GM13977 (cell line): ENCODE results near the gene HCRTR1.
"Not testable (repeated sequence)": the region's sequence is repeated elsewhere in the genome, so short reads cannot be mapped to it uniquely, and the experiment has no call there.

Experiments
- DNase-seq: peaks from one replicate; pipeline ENCODE4 v3.0.0; 2012; ENCODE audit warnings: low spot score
- CTCF ChIP-seq: IDR thresholded peaks from 2 replicates; pipeline ENCODE4 v1.5.1; 2012; ENCODE audit warnings: mild to moderate bottlenecking, control low read depth; ENCODE audit not compliant: insufficient read depth; ENCODE audit errors: extremely low read depth, missing control alignments
- in situ Hi-C: fragments of 300-500 bp; cut with MboI; formaldehyde crosslinking; loops from one replicate; pipeline ENCODE4 v1.12.0; 2022; ENCODE audit warnings: low sequenced_read_pairs, low pct_unique_long_range_greater_than_20kb, mixed read lengths, inconsistent platforms; ENCODE audit not compliant: unreplicated experiment

Gene HCRTR1

DNA sequence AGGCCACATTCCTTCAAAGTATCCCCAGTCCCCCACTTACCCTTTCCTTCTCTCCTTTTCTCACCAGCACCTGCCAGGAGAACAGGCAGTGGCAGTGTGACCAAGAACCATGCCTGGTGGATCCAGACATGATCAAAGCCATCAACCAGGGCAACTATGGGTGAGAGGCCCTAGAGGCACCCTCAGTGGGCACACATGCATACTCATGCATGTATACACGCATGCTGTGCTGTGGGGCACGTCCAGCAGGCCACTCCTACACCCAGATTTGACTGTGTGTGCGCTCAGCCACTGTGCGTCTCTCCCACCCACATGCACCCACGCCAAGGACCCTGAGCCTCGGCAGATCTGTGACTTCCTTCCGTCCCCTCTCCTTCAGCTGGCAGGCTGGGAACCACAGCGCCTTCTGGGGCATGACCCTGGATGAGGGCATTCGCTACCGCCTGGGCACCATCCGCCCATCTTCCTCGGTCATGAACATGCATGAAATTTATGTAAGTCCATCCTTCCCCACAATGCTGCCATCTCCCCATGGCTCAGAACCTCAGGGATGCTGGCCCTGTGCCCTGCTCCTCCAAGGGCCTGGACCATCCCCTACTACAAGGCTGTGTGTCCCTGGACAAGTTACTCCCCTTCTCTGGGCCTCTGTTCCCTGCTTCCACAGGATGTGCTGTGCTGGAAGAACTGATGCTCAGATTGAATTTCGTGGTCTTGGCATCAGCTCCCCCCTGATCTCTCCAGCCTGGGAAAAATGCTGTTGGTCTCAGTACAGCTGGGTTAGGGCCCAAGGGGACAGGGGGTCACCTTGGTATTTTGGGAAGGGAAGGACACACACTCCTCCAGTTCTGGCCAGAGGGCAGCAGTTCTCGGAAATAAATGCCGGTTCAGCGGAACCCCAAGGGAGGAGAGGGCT lies 34.2 kb upstream of the HCRTR1 start:
- no peak for TF ChIP-seq CTCF
- DNase-seq: no peak
- in situ Hi-C loops: no loop called here

DNA sequence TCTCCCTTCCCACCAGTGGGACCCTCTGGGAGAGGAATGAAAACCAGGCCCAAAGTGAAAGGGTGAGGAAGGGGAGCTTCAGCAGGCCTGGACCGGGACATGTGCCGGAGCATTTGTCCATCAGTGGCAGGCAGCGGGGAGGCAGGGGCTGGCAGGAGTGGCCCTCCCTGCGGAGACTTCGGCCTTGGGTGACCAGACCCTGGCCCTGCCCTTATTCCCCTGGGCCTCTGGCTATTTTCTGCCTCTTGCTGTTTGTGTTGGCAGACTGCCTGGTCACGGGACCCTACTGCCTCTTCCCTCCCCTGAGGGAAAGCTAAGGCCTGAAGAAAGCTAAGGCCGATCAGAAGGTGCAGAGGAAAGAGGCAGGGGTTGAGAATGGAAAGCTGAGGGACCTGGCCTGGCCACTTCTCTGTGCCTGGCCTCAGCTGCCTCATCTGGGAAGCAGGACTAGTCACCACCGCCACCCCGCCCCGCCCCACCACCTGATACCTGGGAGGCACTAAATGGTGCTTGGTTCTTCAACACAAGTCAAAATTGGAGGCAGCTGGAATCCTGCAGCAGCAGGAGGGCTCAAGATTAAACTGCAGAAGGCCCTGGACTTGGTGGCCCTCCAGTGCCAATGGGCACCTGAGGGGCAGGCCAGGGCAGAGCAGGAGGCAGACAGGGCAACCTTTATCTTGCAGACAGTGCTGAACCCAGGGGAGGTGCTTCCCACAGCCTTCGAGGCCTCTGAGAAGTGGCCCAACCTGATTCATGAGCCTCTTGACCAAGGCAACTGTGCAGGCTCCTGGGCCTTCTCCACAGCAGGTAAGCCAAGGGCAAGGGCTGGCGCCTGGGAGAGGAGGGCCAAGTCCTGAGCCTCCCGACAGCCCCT lies 33.3 kb upstream of the HCRTR1 start:
- in situ Hi-C loops: no loop called here
- DNase-seq: no peak
- no peak for TF ChIP-seq CTCF

DNA sequence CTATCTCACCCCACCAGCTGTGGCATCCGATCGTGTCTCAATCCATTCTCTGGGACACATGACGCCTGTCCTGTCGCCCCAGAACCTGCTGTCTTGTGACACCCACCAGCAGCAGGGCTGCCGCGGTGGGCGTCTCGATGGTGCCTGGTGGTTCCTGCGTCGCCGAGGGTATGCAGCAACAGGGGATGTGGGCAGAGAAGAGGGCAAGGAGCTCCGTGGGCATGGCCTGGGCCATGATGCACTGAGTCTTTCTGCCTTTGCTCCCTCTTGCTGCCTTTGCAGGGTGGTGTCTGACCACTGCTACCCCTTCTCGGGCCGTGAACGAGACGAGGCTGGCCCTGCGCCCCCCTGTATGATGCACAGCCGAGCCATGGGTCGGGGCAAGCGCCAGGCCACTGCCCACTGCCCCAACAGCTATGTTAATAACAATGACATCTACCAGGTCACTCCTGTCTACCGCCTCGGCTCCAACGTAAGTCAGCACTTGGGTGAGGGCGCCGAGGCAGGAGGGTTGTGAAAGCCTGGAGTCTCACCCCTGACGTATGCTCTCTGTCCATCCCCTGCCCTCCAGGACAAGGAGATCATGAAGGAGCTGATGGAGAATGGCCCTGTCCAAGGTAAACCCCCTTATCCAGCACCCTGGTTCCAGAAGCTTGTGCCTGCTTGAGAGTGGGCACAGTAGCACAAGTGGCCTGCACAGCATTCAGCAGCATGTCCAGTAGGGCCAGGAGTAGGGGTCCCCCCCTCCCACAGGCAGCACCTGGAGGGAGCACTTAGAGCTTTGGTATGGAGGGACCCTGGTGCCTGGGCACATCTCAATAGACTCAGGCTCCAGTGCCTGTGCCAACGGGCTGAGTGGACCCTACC lies 32.4 kb upstream of the HCRTR1 start:
- no peak for DNase-seq
- TF ChIP-seq CTCF: no peak
- in situ Hi-C loops: no loop called here

- TF ChIP-seq CTCF: no peak
- in situ Hi-C loops: no loop called here
- DNase-seq: no peak
Measured at GRCh38 chr1:31585736-31586365, 31.6 kb upstream of the HCRTR1 start.

DNA sequence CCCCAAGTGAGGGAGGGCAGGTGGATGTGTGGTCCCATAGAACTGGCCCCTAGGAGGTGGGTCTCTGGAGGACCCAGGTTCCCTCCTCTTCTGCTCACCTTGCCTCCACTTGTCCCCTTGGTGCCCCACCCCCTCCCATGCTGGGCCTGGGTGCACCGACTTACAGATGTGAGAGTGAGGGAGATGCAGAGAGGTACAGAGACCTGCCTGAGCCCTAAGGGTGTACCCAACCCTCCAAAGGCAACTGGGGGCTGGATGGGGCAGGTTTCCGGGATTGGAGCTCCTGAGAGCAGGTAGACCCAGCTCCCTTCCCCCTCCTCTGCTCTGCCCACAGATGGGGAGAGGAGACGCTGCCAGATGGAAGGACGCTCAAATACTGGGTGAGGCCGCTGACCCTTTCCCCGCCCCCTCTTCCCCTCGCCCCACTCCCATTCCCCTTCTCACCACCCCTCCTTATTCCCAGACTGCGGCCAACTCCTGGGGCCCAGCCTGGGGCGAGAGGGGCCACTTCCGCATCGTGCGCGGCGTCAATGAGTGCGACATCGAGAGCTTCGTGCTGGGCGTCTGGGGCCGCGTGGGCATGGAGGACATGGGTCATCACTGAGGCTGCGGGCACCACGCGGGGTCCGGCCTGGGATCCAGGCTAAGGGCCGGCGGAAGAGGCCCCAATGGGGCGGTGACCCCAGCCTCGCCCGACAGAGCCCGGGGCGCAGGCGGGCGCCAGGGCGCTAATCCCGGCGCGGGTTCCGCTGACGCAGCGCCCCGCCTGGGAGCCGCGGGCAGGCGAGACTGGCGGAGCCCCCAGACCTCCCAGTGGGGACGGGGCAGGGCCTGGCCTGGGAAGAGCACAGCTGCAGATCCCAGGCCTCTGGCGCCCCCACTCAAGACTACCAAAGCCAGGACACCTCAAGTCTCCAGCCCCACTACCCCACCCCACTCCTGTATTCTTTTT lies 30.8 kb upstream of the HCRTR1 start:
- TF ChIP-seq CTCF: no peak
- DNase-seq: no peak
- in situ Hi-C loops: no loop called here

GRCh38 chr1:31587328-31587699 lies 30.2 kb upstream of the HCRTR1 start:
- DNase-seq, in situ Hi-C loops: not testable (repeated sequence)
